HG03575 (cell line): ENCODE results near the gene DTX4.

Experiments
- ATAC-seq: cut with Tn5 transposase; IDR thresholded peaks from one replicate; pipeline ENCODE4 v1.9.1; 2021; ENCODE audit not compliant: unreplicated experiment, insufficient number of reproducible peaks, low FRiP score; ENCODE audit errors: extremely low read depth

The DTX4 gene

DNA sequence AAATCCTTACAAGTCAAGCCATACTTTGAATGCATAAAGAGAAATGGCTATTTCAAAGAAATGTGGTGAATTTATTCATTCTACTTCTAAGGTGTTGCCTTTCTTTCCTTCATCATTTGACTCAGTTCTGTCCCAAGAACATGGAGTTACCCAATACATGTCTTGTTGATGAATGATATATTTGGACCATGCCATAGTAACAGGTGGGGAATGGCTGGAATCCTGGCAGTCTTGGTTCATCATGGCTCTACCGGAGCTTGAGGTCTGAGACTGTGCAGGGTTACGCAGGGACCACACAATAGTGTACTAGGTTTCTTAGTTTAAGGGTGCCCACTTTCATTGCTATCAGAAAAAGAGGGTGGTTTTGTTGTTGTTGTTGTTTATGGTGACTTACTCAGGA is 81.1 kb downstream of the DTX4 start:
- no peak for ATAC-seq

DNA sequence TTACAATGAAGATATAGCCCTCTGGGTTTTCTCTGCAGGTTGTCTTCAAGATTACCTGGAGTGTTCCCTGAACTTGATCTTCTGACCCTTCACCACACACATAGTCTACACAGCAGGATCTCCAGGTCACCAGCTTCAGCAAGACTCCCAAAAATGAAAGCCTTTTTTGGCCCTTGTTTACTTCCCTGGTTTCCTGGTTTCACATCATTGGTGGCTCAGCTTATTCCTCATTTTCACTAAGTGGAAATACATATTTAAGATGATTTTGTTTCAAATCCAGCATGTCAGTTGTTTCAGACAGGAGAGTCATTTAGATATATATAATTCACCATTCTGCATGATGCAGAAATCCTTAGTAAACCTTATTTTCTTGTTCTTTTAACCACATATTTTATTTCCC is 82.4 kb downstream of the DTX4 start:
- no peak for ATAC-seq

GRCh38 chr11:59255281-59255680 is 83.3 kb downstream of the DTX4 start:
- no peak for ATAC-seq
